Upper lobe of left lung (tissue), 6 donors: ENCODE measurements around the gene TAF3. TPM values are rescaled to one million over a fixed set of nuclear protein-coding genes. Genes with fewer than 3 reads are reported as not detected.
A peak's percentile ranks its signal among the peaks of the same experiment; 100 is the strongest.

Experiments used
- ATAC-seq, 2 donors: fragments of 200-7000 bp; cut with Tn5 transposase; one replicate each; pipeline ENCODE4 v1.9.1; 2022; ENCODE audit warnings: mild to moderate bottlenecking in 2 of 2, moderate library complexity in 2 of 2; ENCODE audit not compliant: low FRiP score in 2 of 2
- DNase-seq, 2 donors: peaks; one replicate each; pipeline ENCODE4 v3.0.0-alpha.2; 2019 to 2020
- H3K27ac ChIP-seq, 4 donors: fragments of 200-600 bp; sonication (generic); one replicate each; pipeline ENCODE4 v1.5.1; 2016 to 2019
- H3K27me3 ChIP-seq, 4 donors: fragments of 200-600 bp; sonication (generic); one replicate each; pipeline ENCODE4 v1.5.1; 2017 to 2019
- H3K36me3 ChIP-seq, 4 donors: fragments of 200-600 bp; sonication (generic); one replicate each; pipeline ENCODE4 v1.5.1; 2016 to 2019
- H3K4me1 ChIP-seq, 4 donors: fragments of 200-600 bp; sonication (generic); one replicate each; pipeline ENCODE4 v1.5.1; 2018 to 2019
- H3K4me3 ChIP-seq, 4 donors: fragments of 200-600 bp; sonication (generic); one replicate each; pipeline ENCODE4 v1.5.1; 2017 to 2019; ENCODE audit warnings: mild to moderate bottlenecking in 2 of 4, moderate library complexity in 1 of 4
- H3K9me3 ChIP-seq, 4 donors: fragments of 200-600 bp; sonication (generic); one replicate each; pipeline ENCODE4 v1.5.1; 2018 to 2019
- EP300 ChIP-seq, 4 donors: sonication (generic); formaldehyde crosslinking; IDR thresholded peaks; one replicate each; pipeline ENCODE4 v1.5.1; 2017; ENCODE audit warnings: antibody characterized with exemption in 4 of 4, control low read depth in 2 of 4
- POLR2A ChIP-seq, 4 donors: fragments of 450-650 bp; IDR thresholded peaks; one replicate each; pipeline ENCODE4 v1.5.1; 2016 to 2017; ENCODE audit warnings: antibody characterized with exemption in 4 of 4, mild to moderate bottlenecking in 2 of 4
- POLR2AphosphoS5 ChIP-seq, 2 donors: sonication (generic); formaldehyde crosslinking; IDR thresholded peaks; one replicate each; pipeline ENCODE4 v1.5.1; 2017; ENCODE audit warnings: antibody characterized with exemption in 2 of 2
- WGBS, 2 donors: methylation state at CpG; one replicate each; pipeline ENCODE4 v1.1.5; 2017 to 2018; 5-methylcytosine and 5-hydroxymethylcytosine counted together
- total RNA-seq, 6 donors: library from RNA; depleted of rRNA in 4 of 6; stranded (reverse); fragments of >200 nt in 4 of 6; gene quantifications; one replicate each; pipeline versions ENCODE4 v1.1.0 to v1.2.1, GENCODE V29; 2016 to 2021
- TF ChIP-seq, protein P1 (sequence below), 6 experiments: fragments of 450-650 bp in 4 of 6; fragments of 200-600 bp in 2 of 6; sonication (generic) in 2 of 6; IDR thresholded peaks; one replicate each; pipeline ENCODE4 v1.5.1; 2016 to 2019; ENCODE audit warnings: antibody characterized with exemption in 6 of 6
- donor health status: DM: no; HTN: no; CAD: no; lungs with moderate emphysema.
- donor health status: DM: no; HTN: yes; CAD: no; lungs with severe emphysema.

Gene TAF3
- total RNA-seq, 6 donors from 2014 or later = 6.8 to 16.8 (median 10.1) TPM

DNA sequence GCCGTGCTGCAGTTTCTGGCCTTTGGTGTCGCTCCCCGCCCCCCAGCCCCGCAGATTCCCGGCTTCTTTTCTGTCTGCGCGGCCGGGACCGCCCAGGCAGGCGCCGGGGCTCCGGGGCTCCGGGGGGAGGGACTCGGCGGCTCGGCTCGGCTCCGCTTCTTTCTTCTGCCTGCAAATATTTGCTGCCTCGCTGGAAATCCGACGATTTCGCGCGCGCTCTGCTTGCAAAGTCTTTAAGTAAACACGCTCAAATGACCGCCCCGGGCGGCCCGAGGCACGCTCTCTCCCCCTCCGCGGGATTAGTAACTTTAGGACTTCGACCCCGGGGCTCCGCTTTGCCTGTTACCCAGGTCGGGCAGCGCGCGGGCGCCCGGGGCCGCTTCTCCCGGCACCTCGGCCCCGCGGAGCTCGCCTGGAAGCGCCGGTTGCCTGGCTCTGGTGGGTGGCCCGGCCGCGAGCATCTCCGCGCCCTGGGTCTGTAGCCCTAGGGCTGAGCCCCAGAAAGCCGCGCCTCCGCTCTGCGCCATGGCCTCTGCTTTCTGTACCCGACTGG lies 232.3 kb downstream of the TAF3 start:
- WGBS, 2 donors = 0 to 1% methylated on average over 5 to 37 of the region's 60 CpGs
- H3K27ac ChIP-seq = no peak overlapping the region

DNA sequence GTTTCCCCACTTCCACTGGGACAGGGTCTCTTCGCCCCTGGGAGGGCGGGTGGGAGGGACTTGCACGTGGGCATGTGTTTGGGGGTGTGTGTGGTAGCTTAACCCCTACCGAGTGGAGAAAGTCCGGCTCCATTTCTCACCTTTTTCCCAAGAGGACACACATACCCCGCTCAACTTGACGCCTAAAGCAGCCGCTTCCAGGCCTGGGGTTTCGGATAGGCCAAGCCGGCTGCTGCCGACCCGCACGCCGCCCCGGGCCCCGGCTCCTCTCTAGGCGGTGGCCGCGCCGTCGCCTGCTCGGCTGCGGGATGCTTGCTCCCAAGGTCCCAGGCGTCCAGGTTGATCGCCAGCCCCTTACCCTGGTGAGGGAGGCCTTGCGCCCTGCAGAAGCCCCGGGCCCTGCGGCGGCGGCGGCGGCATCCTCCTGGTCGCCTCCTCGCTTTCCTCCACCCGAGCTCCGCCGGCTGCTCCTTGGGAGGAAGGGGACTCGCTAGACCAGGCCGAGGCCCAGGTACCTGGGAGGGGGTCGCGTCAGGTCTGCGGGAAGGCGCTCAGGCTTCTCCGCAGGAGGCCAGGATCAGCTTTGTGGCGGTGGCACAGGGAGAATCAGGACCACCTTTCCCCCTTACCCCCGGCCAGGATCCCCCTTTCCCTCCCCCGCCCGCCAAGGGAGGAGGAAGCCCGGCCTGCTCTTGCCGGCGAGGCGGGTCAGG lies 233.0 kb downstream of the TAF3 start:
- peaks cover 50 to 73% (median 61%) of the 10 kb centered on the region in 4 donors for H3K4me1 ChIP-seq
- peak in 1 of 2 donors; percentile 82 for DNase-seq
- WGBS, 2 donors = 20 to 26% methylated on average over 19 to 50 of the region's 52 CpGs

More for the DNA sequence above, 232.3 kb downstream of the TAF3 start:
- peak overlapping the region in 3 of 4 donors; percentile 34 to 51 (median 46) for H3K4me3 ChIP-seq
- no peaks in the 10 kb centered on the region for H3K36me3 ChIP-seq
- peaks cover 2 to 96% (median 66%) of the 10 kb centered on the region in 4 donors for H3K27me3 ChIP-seq
- ATAC-seq = no peak
- H3K9me3 ChIP-seq = no peaks in the 10 kb centered on the region
- H3K4me1 ChIP-seq = peaks cover 52 to 71% (median 59%) of the 10 kb centered on the region in 4 donors
- peak in 1 of 2 donors; percentile 85 for DNase-seq
- TF ChIP-seq, protein P1, sequence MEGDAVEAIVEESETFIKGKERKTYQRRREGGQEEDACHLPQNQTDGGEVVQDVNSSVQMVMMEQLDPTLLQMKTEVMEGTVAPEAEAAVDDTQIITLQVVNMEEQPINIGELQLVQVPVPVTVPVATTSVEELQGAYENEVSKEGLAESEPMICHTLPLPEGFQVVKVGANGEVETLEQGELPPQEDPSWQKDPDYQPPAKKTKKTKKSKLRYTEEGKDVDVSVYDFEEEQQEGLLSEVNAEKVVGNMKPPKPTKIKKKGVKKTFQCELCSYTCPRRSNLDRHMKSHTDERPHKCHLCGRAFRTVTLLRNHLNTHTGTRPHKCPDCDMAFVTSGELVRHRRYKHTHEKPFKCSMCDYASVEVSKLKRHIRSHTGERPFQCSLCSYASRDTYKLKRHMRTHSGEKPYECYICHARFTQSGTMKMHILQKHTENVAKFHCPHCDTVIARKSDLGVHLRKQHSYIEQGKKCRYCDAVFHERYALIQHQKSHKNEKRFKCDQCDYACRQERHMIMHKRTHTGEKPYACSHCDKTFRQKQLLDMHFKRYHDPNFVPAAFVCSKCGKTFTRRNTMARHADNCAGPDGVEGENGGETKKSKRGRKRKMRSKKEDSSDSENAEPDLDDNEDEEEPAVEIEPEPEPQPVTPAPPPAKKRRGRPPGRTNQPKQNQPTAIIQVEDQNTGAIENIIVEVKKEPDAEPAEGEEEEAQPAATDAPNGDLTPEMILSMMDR (IDR thresholded peaks at IDR 0.05) = no peak
- TF ChIP-seq EP300 (IDR thresholded peaks at IDR 0.05) (no peak), POLR2A (IDR thresholded peaks at IDR 0.05) (no peak), POLR2AphosphoS5 (IDR thresholded peaks at IDR 0.05) (no peak)

DNA sequence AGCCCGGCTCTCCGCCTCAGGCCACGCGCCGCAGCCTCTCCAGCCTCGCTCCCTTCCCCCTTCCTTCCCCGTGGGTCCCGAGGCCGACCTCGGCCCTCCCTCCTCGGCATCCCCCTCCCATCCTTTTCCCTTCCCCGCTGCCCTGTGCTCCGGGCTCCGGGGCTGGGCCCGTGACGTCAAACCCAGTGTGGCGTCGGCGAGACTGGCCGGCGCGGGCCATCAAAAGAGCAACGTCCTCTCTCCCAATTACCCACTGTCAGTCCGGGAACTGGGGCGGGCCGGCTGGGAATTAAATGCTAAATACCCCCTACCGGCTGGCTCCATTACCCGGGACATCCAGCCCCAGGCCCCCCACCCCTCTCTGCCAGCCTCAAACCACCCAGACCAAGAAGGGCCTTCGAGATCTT lies 233.5 kb downstream of the TAF3 start:
- ATAC-seq (no peak), DNase-seq (peak in 1 of 2 donors; percentile 63)
- Histone ChIP-seq H3K27ac (no peak overlapping the region), H3K4me3 (peak overlapping the region in 1 of 4 donors; percentile 9), H3K27me3 (peaks cover 2 to 93% (median 63%) of the 10 kb centered on the region in 4 donors), H3K4me1 (peaks cover 50 to 73% (median 61%) of the 10 kb centered on the region in 4 donors), H3K9me3 (no peaks in the 10 kb centered on the region), H3K36me3 (no peaks in the 10 kb centered on the region)
- 4 to 19% methylated on average over 8 to 22 of the region's 29 CpGs for WGBS, 2 donors
- TF ChIP-seq EP300 (IDR thresholded peaks at IDR 0.05) = no peak
- no peak for TF ChIP-seq POLR2A (IDR thresholded peaks at IDR 0.05)
- TF ChIP-seq, protein P1 (IDR thresholded peaks at IDR 0.05) = no peak
- no peak for TF ChIP-seq POLR2AphosphoS5 (IDR thresholded peaks at IDR 0.05)

More for the DNA sequence above, 233.0 kb downstream of the TAF3 start:
- H3K27ac ChIP-seq = no peak overlapping the region
- H3K36me3 ChIP-seq = no peaks in the 10 kb centered on the region
- no peaks in the 10 kb centered on the region for H3K9me3 ChIP-seq
- TF ChIP-seq EP300 (IDR thresholded peaks at IDR 0.05) = no peak
- TF ChIP-seq, protein P1 (IDR thresholded peaks at IDR 0.05) = no peak
- TF ChIP-seq POLR2A (IDR thresholded peaks at IDR 0.05) = no peak
- no peak for TF ChIP-seq POLR2AphosphoS5 (IDR thresholded peaks at IDR 0.05)
- no peak for ATAC-seq
- H3K27me3 ChIP-seq = peaks cover 2 to 96% (median 66%) of the 10 kb centered on the region in 4 donors
- peak overlapping the region in 3 of 4 donors; percentile 34 to 51 (median 46) for H3K4me3 ChIP-seq

DNA sequence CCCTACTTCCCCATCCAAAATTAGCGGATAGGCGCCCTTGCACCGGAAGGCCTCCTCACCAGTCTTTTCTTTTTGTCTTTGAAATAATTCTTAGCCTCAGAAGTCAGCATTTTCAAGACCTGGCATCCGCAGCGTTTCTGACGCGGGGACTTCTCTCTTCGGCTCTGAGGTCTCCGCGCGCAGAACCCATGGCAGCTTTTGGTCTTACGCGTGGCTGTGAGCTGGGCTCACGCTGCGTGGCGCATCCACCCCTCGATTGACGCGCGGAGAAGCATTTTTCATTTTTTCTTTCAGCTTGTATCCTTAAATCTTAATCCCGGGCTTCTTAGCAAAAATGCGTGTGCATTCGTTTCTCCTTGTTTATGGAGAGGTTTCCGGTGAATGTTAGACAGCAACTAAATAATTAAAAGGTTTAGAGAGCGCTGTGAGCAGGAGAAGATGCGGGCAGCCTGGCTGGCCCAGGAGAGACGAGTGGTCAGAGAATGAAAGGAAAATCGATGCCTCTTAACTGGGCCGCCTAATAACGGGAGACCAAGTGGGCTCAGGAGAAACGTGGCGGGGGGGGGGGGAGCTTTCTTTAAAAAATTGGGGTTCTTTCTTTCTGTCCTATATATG lies 234.1 kb downstream of the TAF3 start:
- ATAC-seq (no peak), DNase-seq (peak in 1 of 2 donors; percentile 54)
- no peaks in the 10 kb centered on the region for H3K9me3 ChIP-seq
- peaks cover 2 to 88% (median 57%) of the 10 kb centered on the region in 4 donors for H3K27me3 ChIP-seq
- WGBS, 2 donors = 19 to 29% methylated on average over 32 of the region's 32 CpGs
- TF ChIP-seq EP300 (IDR thresholded peaks at IDR 0.05) = no peak
- TF ChIP-seq POLR2AphosphoS5 (IDR thresholded peaks at IDR 0.05) = no peak
- H3K4me3 ChIP-seq = no peak overlapping the region
- no peak overlapping the region for H3K27ac ChIP-seq
- peaks cover 50 to 77% (median 61%) of the 10 kb centered on the region in 4 donors for H3K4me1 ChIP-seq
- no peaks in the 10 kb centered on the region for H3K36me3 ChIP-seq

DNA sequence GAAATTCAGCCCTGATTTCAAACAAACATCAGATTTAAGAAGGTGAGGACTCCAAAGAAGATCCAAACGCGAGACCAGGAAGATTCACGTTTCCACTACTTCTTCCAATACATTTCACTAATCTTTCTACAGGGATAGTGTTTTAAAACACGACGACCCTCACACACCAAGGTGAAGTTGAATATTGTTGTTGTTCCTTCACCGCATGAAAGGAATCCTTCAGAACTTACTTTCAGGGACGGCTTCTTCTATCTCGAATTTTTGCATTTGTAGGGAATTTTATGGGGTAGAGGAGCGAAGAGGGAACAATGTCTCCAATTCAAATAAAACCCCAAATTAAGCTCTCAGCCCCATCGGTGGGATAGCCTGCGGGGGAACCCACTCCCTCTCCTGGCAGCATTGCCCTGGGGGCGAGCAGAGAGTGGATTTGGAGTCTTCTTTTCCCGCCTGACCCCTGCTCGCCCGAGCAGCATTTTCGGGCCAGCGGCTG lies 234.7 kb downstream of the TAF3 start:
- peak overlapping the region in 2 of 4 donors; percentile 54 to 60 for H3K4me3 ChIP-seq
- TF ChIP-seq, protein P1 (IDR thresholded peaks at IDR 0.05) = peak in 1 of 6 experiments; percentile 75
- TF ChIP-seq EP300 (IDR thresholded peaks at IDR 0.05) (no peak), POLR2A (IDR thresholded peaks at IDR 0.05) (no peak)
- no peak overlapping the region for H3K27ac ChIP-seq
- DNase-seq = no peak
- no peaks in the 10 kb centered on the region for H3K36me3 ChIP-seq
- 12 to 14% methylated on average over 13 to 17 of the region's 17 CpGs for WGBS, 2 donors
- no peaks in the 10 kb centered on the region for H3K9me3 ChIP-seq
- H3K27me3 ChIP-seq = peaks cover 2 to 87% (median 55%) of the 10 kb centered on the region in 4 donors
- ATAC-seq = no peak
- H3K4me1 ChIP-seq = peaks cover 50 to 82% (median 64%) of the 10 kb centered on the region in 4 donors
